Neuronal stem cell (in vitro differentiated cells): ENCODE measurements around the gene NEK3.
"Not testable (repeated sequence)": the region's sequence is repeated elsewhere in the genome, so short reads cannot be mapped to it uniquely, and the experiment has no call there.

Experiments used
- DNase-seq: peaks from one replicate; pipeline ENCODE4 v3.0.0-alpha.2; 2013; ENCODE audit warnings: low spot score
- H2AFZ ChIP-seq: one replicate; pipeline ENCODE4 v1.6.1; 2013; ENCODE audit warnings: mild to moderate bottlenecking, low read length, inconsistent platforms
- H2AK5ac ChIP-seq: 2 replicates; pipeline ENCODE4 v1.6.1; 2013; ENCODE audit warnings: low read depth, mild to moderate bottlenecking, inconsistent platforms, low read length, moderate library complexity, mixed read lengths
- H2BK120ac ChIP-seq: 2 replicates; pipeline ENCODE4 v1.6.1; 2013; ENCODE audit warnings: low read depth, mild to moderate bottlenecking, inconsistent platforms, low read length, moderate library complexity, mixed read lengths
- H2BK12ac ChIP-seq: one replicate; pipeline ENCODE4 v1.6.1; 2013; ENCODE audit warnings: low read length, inconsistent platforms
- H2BK15ac ChIP-seq: 2 replicates; pipeline ENCODE4 v1.6.1; 2013; ENCODE audit warnings: mild to moderate bottlenecking, low read length, inconsistent platforms, mixed read lengths
- H2BK5ac ChIP-seq: one replicate; pipeline ENCODE4 v1.6.1; 2013; ENCODE audit warnings: inconsistent platforms, mild to moderate bottlenecking, low read length, moderate library complexity
- H3K14ac ChIP-seq: one replicate; pipeline ENCODE4 v1.6.1; 2013; ENCODE audit warnings: low read length, inconsistent platforms
- H3K18ac ChIP-seq: 2 replicates; pipeline ENCODE4 v1.6.1; 2013; ENCODE audit warnings: low read length, inconsistent platforms
- H3K23ac ChIP-seq: 2 replicates; pipeline ENCODE4 v1.6.1; 2013; ENCODE audit warnings: low read depth, mild to moderate bottlenecking, mixed read lengths, low read length, inconsistent platforms; ENCODE audit not compliant: poor library complexity
- H3K27ac ChIP-seq: replicated peaks from 3 replicates; pipeline ENCODE4 v1.5.1; 2013; ENCODE audit warnings: low read length, inconsistent platforms
- H3K27me3 ChIP-seq, 3 experiments: 2 replicates each; pipeline ENCODE4 v1.6.1; 2013; ENCODE audit warnings: low read length in 3 of 3, mild to moderate bottlenecking in 2 of 3, inconsistent platforms in 1 of 3, low read depth in 1 of 3, mixed read lengths in 1 of 3, moderate library complexity in 1 of 3; ENCODE audit not compliant: control insufficient read depth in 3 of 3, insufficient read depth in 3 of 3
- H3K36me3 ChIP-seq, 2 donors: replicated peaks in 1 of 2; 2 replicates each; pipeline ENCODE4 v1.6.1; 2013; ENCODE audit warnings: low read length in 2 of 2; ENCODE audit not compliant: control insufficient read depth in 2 of 2, insufficient read depth in 2 of 2
- H3K4ac ChIP-seq: 2 replicates; pipeline ENCODE4 v1.6.1; 2013; ENCODE audit warnings: inconsistent platforms, mild to moderate bottlenecking, low read length, moderate library complexity
- H3K4me1 ChIP-seq, 2 donors: 1 replicate in 1 of 2; 2 replicates in 1 of 2; pipeline ENCODE4 v1.6.1; 2013; ENCODE audit warnings: low read length in 2 of 2, low read depth in 1 of 2; ENCODE audit not compliant: control insufficient read depth in 2 of 2, insufficient read depth in 1 of 2
- H3K4me2 ChIP-seq: one replicate; pipeline ENCODE4 v1.6.1; 2013; ENCODE audit warnings: mild to moderate bottlenecking, low read length, inconsistent platforms; ENCODE audit not compliant: insufficient read depth, poor library complexity, severe bottlenecking
- H3K4me3 ChIP-seq, 2 donors: 2 replicates each; pipeline ENCODE4 v1.5.1; 2013; ENCODE audit warnings: low read length in 2 of 2, mild to moderate bottlenecking in 2 of 2, inconsistent platforms in 1 of 2, moderate library complexity in 1 of 2
- H3K79me1 ChIP-seq: one replicate; pipeline ENCODE4 v1.6.1; 2013; ENCODE audit warnings: low read depth, mild to moderate bottlenecking, inconsistent platforms, low read length, moderate library complexity
- H3K9ac ChIP-seq: one replicate; pipeline ENCODE4 v1.6.1; 2013; ENCODE audit warnings: mild to moderate bottlenecking, low read depth, low read length, inconsistent platforms; ENCODE audit not compliant: poor library complexity
- H3K9me3 ChIP-seq, 2 donors: replicated peaks in 1 of 2; 2 replicates each; pipeline versions ENCODE3 to v1.6.1; 2013; ENCODE audit warnings: low read length in 2 of 2, mild to moderate bottlenecking in 2 of 2, inconsistent platforms in 1 of 2, low read depth in 1 of 2, mixed read lengths in 1 of 2, moderate library complexity in 1 of 2; ENCODE audit not compliant: control insufficient read depth in 2 of 2, insufficient read depth in 1 of 2
- H4K8ac ChIP-seq: one replicate; pipeline ENCODE4 v1.6.1; 2013; ENCODE audit warnings: low read depth, mild to moderate bottlenecking, inconsistent platforms, low read length, moderate library complexity
- H4K91ac ChIP-seq: one replicate; pipeline ENCODE4 v1.6.1; 2013; ENCODE audit warnings: low read length, low read depth, mild to moderate bottlenecking, inconsistent platforms; ENCODE audit not compliant: poor library complexity
- WGBS, 2 donors: extraction: QIAGEN DNeasy Blood & Tissue Kit; methylation state at CpG; one replicate each; pipeline ENCODE4 v1.1.7; 2013; ENCODE audit warnings: missing lambda C conversion rate in 2 of 2, mixed read lengths in 1 of 2; ENCODE audit not compliant: insufficient read length in 2 of 2, insufficient replicate concordance in 1 of 2; ENCODE audit errors: extremely low coverage in 2 of 2; 5-methylcytosine and 5-hydroxymethylcytosine counted together

NEK3 gene

DNA sequence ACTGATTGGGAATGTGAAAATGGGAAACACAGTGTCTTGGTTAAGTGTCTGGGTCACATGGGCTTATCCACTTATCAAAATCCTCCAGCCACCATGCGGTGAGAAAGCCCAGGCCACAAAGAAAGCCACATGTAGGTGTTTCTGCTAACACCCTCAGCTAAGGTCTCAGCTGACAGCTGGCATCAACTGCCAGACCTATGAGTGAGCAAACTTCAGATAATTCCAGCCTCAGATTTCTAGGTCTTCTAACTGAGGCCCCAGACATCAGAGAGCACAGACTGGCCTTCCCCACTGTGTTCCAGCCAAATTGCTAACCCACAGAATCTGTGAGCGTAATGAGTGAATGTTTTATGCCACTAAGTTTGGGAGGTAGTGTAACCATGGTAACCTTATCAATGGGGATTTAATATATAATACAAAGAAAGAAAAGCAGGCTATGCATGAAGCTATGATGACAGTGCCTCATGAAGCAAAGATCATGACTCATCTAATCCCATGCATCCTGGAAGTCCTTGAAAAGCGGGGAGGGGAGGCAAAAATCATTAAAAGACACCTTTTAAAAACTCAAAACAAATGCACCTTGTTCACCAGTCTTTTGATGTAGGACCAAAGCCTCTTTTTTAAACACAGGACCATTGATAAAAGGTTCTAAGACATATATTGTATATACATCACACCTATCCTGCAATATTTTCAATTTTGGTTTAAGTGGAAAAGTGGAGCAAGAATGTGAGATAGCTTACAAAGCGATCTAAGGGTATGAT lies 28.2 kb upstream of the NEK3 start:
- H2AFZ ChIP-seq, H2BK5ac ChIP-seq, H4K91ac ChIP-seq, H3K23ac ChIP-seq, H3K4me1 ChIP-seq, H2BK120ac ChIP-seq, H3K14ac ChIP-seq, H3K27ac ChIP-seq, DNase-seq, H2AK5ac ChIP-seq, H3K79me1 ChIP-seq, H3K4me2 ChIP-seq, H3K4ac ChIP-seq, H3K18ac ChIP-seq, H4K8ac ChIP-seq, H3K27me3 ChIP-seq, H3K9me3 ChIP-seq, H3K9ac ChIP-seq, H2BK15ac ChIP-seq, H3K4me3 ChIP-seq, H2BK12ac ChIP-seq: not testable (repeated sequence)
- no CpG with 5 or more reads among the region's 4 CpGs for WGBS, 2 donors
- H3K36me3 ChIP-seq = peaks cover 7 to 61% of the 10 kb centered on the region in 2 donors

DNA sequence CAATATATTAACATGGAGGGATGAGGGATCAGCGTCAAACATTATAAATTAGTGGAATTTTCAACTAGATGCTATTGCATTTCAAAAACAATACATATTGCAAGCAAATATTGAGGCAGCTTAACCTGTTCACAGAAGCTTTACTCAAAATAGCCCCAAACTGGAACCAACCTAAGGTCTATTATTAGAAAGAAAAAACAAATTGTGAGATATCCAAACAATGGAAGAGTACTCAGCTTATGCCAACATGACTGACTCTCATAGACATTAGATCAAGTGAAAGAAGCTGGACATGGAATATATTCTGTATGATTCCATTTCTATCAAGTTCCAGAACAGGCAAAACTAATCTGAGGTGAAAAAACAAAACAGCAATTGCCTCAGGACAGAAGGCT lies 27.6 kb upstream of the NEK3 start:
- no peak overlapping the region for H3K14ac ChIP-seq
- H2AK5ac ChIP-seq = no peak overlapping the region
- no peak overlapping the region for H3K18ac ChIP-seq
- no peak for DNase-seq
- H2BK12ac ChIP-seq = no peak overlapping the region
- no peak overlapping the region for H3K9ac ChIP-seq
- H3K27ac ChIP-seq = no peak overlapping the region
- no peak overlapping the region for H3K23ac ChIP-seq
- peaks cover 7 to 63% of the 10 kb centered on the region in 2 donors for H3K36me3 ChIP-seq
- H2AFZ ChIP-seq = no peak overlapping the region
- H3K4me1 ChIP-seq = no peaks in the 10 kb centered on the region
- no CpG with 5 or more reads among the region's 1 CpG for WGBS, 2 donors
- H4K91ac ChIP-seq = no peak overlapping the region
- no peaks in the 10 kb centered on the region for H3K27me3 ChIP-seq
- H3K9me3 ChIP-seq = no peaks in the 10 kb centered on the region
- H2BK5ac ChIP-seq = no peak overlapping the region
- no peak overlapping the region for H4K8ac ChIP-seq
- H3K4ac ChIP-seq = no peak overlapping the region
- no peak overlapping the region for H3K4me3 ChIP-seq
- no peak overlapping the region for H3K4me2 ChIP-seq
- no peak overlapping the region for H2BK15ac ChIP-seq
- no peaks in the 10 kb centered on the region for H3K79me1 ChIP-seq
- H2BK120ac ChIP-seq = no peak overlapping the region

- not testable (repeated sequence) for H3K27me3 ChIP-seq, H3K9me3 ChIP-seq, H3K14ac ChIP-seq, H3K79me1 ChIP-seq, H3K4me1 ChIP-seq, H2BK120ac ChIP-seq, H3K4me2 ChIP-seq, H3K23ac ChIP-seq, H4K8ac ChIP-seq, H2BK5ac ChIP-seq, H3K4ac ChIP-seq, H2BK12ac ChIP-seq, H3K27ac ChIP-seq, H2AK5ac ChIP-seq, H3K9ac ChIP-seq, H3K18ac ChIP-seq, DNase-seq, H2AFZ ChIP-seq, H2BK15ac ChIP-seq, H4K91ac ChIP-seq, H3K4me3 ChIP-seq
- peaks cover 10 to 74% of the 10 kb centered on the region in 2 donors for H3K36me3 ChIP-seq
- no CpG with 5 or more reads among the region's 5 CpGs for WGBS, 2 donors
Measured at GRCh38 chr13:52181316-52181954, 22.0 kb upstream of the NEK3 start.

- H3K36me3 ChIP-seq = peaks cover 7 to 80% of the 10 kb centered on the region in 2 donors
- H3K79me1 ChIP-seq = peaks cover 2% of the 10 kb centered on the region
- H3K27me3 ChIP-seq = no peaks in the 10 kb centered on the region
- no CpG with 5 or more reads among the region's 2 CpGs for WGBS, 2 donors
- H3K27ac ChIP-seq = no peak overlapping the region
- H3K14ac ChIP-seq = no peak overlapping the region
- no peak for DNase-seq
- H3K4ac ChIP-seq = no peak overlapping the region
- H2BK15ac ChIP-seq = no peak overlapping the region
- no peak overlapping the region for H3K23ac ChIP-seq
- H3K18ac ChIP-seq = no peak overlapping the region
- H2BK5ac ChIP-seq = no peak overlapping the region
- no peak overlapping the region for H3K4me3 ChIP-seq
- H2BK12ac ChIP-seq = no peak overlapping the region
- H3K4me1 ChIP-seq = no peaks in the 10 kb centered on the region
- H2AK5ac ChIP-seq = no peak overlapping the region
- H4K8ac ChIP-seq = no peak overlapping the region
- H3K4me2 ChIP-seq = no peak overlapping the region
- no peaks in the 10 kb centered on the region for H3K9me3 ChIP-seq
- H3K9ac ChIP-seq = no peak overlapping the region
- H2AFZ ChIP-seq = no peak overlapping the region
- H2BK120ac ChIP-seq = no peak overlapping the region
- no peak overlapping the region for H4K91ac ChIP-seq
Measured at GRCh38 chr13:52179925-52180324, 20.5 kb upstream of the NEK3 start.
